Cardiac muscle cell (in vitro differentiated cells and primary cell): ENCODE measurements around the gene NHSL1. TPM values are rescaled to one million over a fixed set of nuclear protein-coding genes. Genes with fewer than 3 reads are reported as not detected.
A peak's percentile ranks its signal among the peaks of the same experiment; 100 is the strongest.

Experiments used
- DNase-seq, 2 donors: peaks; one replicate each; pipeline versions ENCODE4 v3.0.0 to v3.0.0-alpha.2; 2010 to 2017; ENCODE audit warnings: low read depth in 1 of 2, low spot score in 1 of 2
- H3K27ac ChIP-seq: fragments of 200-600 bp; sonication (generic); 2 replicates; pipeline ENCODE4 v1.5.1; 2016
- H3K27me3 ChIP-seq: fragments of 200-600 bp; sonication (generic); 2 replicates; pipeline ENCODE4 v1.6.0; 2016; ENCODE audit warnings: control low read depth
- H3K36me3 ChIP-seq: fragments of 200-600 bp; sonication (generic); 2 replicates; pipeline ENCODE4 v1.5.1; 2016; ENCODE audit warnings: control low read depth
- H3K4me1 ChIP-seq: fragments of 200-600 bp; sonication (generic); 2 replicates; pipeline ENCODE4 v1.8.1; 2017; ENCODE audit warnings: low read depth, mild to moderate bottlenecking, mixed run types
- H3K4me3 ChIP-seq: fragments of 200-600 bp; sonication (generic); 2 replicates; pipeline ENCODE4 v1.5.1; 2016; ENCODE audit warnings: mild to moderate bottlenecking
- H3K9me3 ChIP-seq: fragments of 200-600 bp; sonication (generic); 2 replicates; pipeline ENCODE4 v1.5.1; 2017; ENCODE audit warnings: low read depth, mild to moderate bottlenecking, control low read depth
- CTCF ChIP-seq: IDR thresholded peaks from 2 replicates; pipeline ENCODE4 v1.5.1; 2012; ENCODE audit warnings: low read depth, mild to moderate bottlenecking, low read length
- polyA plus RNA-seq: library from polyadenylated mRNA; unstranded; fragments of >200 nt; fragmentation: Nextera tagmentation; extraction: Ambion mirVana; gene quantifications from 2 replicates; pipeline ENCODE4 v1.2.1, GENCODE V29; 2016
- total RNA-seq: library from RNA; depleted of rRNA; stranded (reverse); fragments of >200 nt; gene quantifications from 2 replicates; pipeline ENCODE4 v1.2.3, GENCODE V29; 2016

NHSL1 gene
- total and polyA plus RNA-seq, 2 experiments from 2014 or later, result 6.0 to 11.3 TPM

- H3K9me3 ChIP-seq, result no peaks in the 10 kb centered on the region
- H3K4me1 ChIP-seq, result no peaks in the 10 kb centered on the region
- H3K27ac ChIP-seq, result no peak overlapping the region
- no peak overlapping the region for H3K4me3 ChIP-seq
- H3K36me3 ChIP-seq, result no peaks in the 10 kb centered on the region
- DNase-seq, result no peak
- H3K27me3 ChIP-seq, result no peaks in the 10 kb centered on the region
- no peak for TF ChIP-seq CTCF
Observed at GRCh38 chr6:138461647-138462046, 37.6 kb downstream of the NHSL1 start.

GRCh38 chr6:138456401-138456790 lies 42.9 kb downstream of the NHSL1 start:
- Histone ChIP-seq H3K36me3 (no peaks in the 10 kb centered on the region), H3K4me1 (no peaks in the 10 kb centered on the region), H3K27me3 (no peaks in the 10 kb centered on the region), H3K4me3 (no peak overlapping the region), H3K9me3 (no peaks in the 10 kb centered on the region), H3K27ac (no peak overlapping the region)
- no peak for DNase-seq
- no peak for TF ChIP-seq CTCF

GRCh38 chr6:138455746-138456400 lies 43.4 kb downstream of the NHSL1 start:
- TF ChIP-seq CTCF, result no peak
- H3K27me3 ChIP-seq, result no peaks in the 10 kb centered on the region
- DNase-seq, result peak in 1 of 2 donors; percentile 11
- H3K36me3 ChIP-seq, result no peaks in the 10 kb centered on the region
- no peak overlapping the region for H3K4me3 ChIP-seq
- no peaks in the 10 kb centered on the region for H3K9me3 ChIP-seq
- H3K4me1 ChIP-seq, result no peaks in the 10 kb centered on the region
- no peak overlapping the region for H3K27ac ChIP-seq

GRCh38 chr6:138454981-138455706 lies 44.1 kb downstream of the NHSL1 start:
- no peaks in the 10 kb centered on the region for H3K27me3 ChIP-seq
- no peaks in the 10 kb centered on the region for H3K9me3 ChIP-seq
- no peak overlapping the region for H3K4me3 ChIP-seq
- no peaks in the 10 kb centered on the region for H3K4me1 ChIP-seq
- TF ChIP-seq CTCF, result no peak
- no peaks in the 10 kb centered on the region for H3K36me3 ChIP-seq
- no peak for DNase-seq
- H3K27ac ChIP-seq, result no peak overlapping the region

GRCh38 chr6:138451043-138451442 lies 48.3 kb downstream of the NHSL1 start:
- Histone ChIP-seq H3K9me3 (no peaks in the 10 kb centered on the region), H3K27ac (no peak overlapping the region), H3K4me3 (no peak overlapping the region), H3K27me3 (no peaks in the 10 kb centered on the region), H3K36me3 (no peaks in the 10 kb centered on the region), H3K4me1 (no peaks in the 10 kb centered on the region)
- no peak for TF ChIP-seq CTCF
- no peak for DNase-seq
